Common myeloid progenitor, CD34-positive (primary cell): ENCODE results near the gene OTP.

Source experiments
- CTCF ChIA-PET: fragments of 350-600 bp; sonication (Branson Sonifier 250); formaldehyde crosslinking; loops from one replicate; lab custom pipeline; 2021; ENCODE audit warnings: antibody characterized with exemption; lab: Charles Lee
- POLR2A ChIA-PET: fragments of 350-600 bp; sonication (Branson Sonifier 250); formaldehyde crosslinking; loops from one replicate; lab custom pipeline; 2021; ENCODE audit warnings: antibody characterized with exemption; lab: Charles Lee
- DNase-seq, 3 donors: peaks; one replicate each; pipeline versions ENCODE4 v3.0.0 to v3.0.0-alpha.2; 2013
- H3K27ac ChIP-seq, 2 experiments: 1 replicate in 1 of 2; 2 replicates in 1 of 2; pipeline ENCODE4 v1.7.0; 2013; ENCODE audit warnings: inconsistent platforms in 2 of 2, low read length in 2 of 2, mild to moderate bottlenecking in 2 of 2, low read depth in 1 of 2, moderate library complexity in 1 of 2; ENCODE audit not compliant: severe bottlenecking in 2 of 2, insufficient read depth in 1 of 2, poor library complexity in 1 of 2
- H3K27me3 ChIP-seq, 5 experiments: replicated peaks in 2 of 5; 1 replicate in 3 of 5; 2 replicates in 2 of 5; pipeline versions ENCODE4 v1.6.1 to v1.7.0; 2013; ENCODE audit warnings: low read length in 4 of 5, mild to moderate bottlenecking in 2 of 5, moderate library complexity in 2 of 5, inconsistent platforms in 1 of 5; ENCODE audit not compliant: insufficient read depth in 5 of 5, control insufficient read depth in 4 of 5
- H3K36me3 ChIP-seq, 4 experiments: 1 replicate in 2 of 4; 2 replicates in 2 of 4; pipeline versions ENCODE4 v1.6.1 to v1.7.0; 2013; ENCODE audit warnings: low read length in 3 of 4, control low read depth in 1 of 4, mild to moderate bottlenecking in 1 of 4; ENCODE audit not compliant: control insufficient read depth in 4 of 4, insufficient read depth in 4 of 4
- H3K4me1 ChIP-seq, 4 experiments: 1 replicate in 3 of 4; 2 replicates in 1 of 4; pipeline versions ENCODE4 v1.6.1 to v1.7.1; 2013; ENCODE audit warnings: low read length in 3 of 4, mild to moderate bottlenecking in 3 of 4, control low read depth in 1 of 4, inconsistent platforms in 1 of 4, moderate library complexity in 1 of 4; ENCODE audit not compliant: control insufficient read depth in 4 of 4, insufficient read depth in 4 of 4; ENCODE audit errors: control extremely low read depth in 1 of 4
- H3K4me3 ChIP-seq, 7 experiments: 1 replicate in 4 of 7; 2 replicates in 3 of 7; pipeline versions ENCODE4 v1.5.1 to v1.7.0; 2013; ENCODE audit warnings: mild to moderate bottlenecking in 7 of 7, low read length in 6 of 7, moderate library complexity in 6 of 7, inconsistent platforms in 2 of 7, low read depth in 2 of 7, control low read depth in 1 of 7; ENCODE audit not compliant: insufficient read depth in 4 of 7, control insufficient read depth in 1 of 7; ENCODE audit errors: extremely low read depth in 1 of 7
- H3K9me3 ChIP-seq, 5 experiments: 1 replicate in 4 of 5; 2 replicates in 1 of 5; pipeline versions ENCODE4 v1.6.1 to v1.7.1; 2013; ENCODE audit warnings: low read length in 4 of 5, mild to moderate bottlenecking in 2 of 5, inconsistent platforms in 1 of 5, low read depth in 1 of 5, moderate library complexity in 1 of 5; ENCODE audit not compliant: control insufficient read depth in 4 of 5, insufficient read depth in 2 of 5; ENCODE audit errors: control extremely low read depth in 1 of 5
- WGBS: methylation state at CpG from one replicate; pipeline ENCODE4 v1.1.5; 2013; ENCODE audit not compliant: insufficient coverage; 5-methylcytosine and 5-hydroxymethylcytosine counted together

OTP gene

DNA sequence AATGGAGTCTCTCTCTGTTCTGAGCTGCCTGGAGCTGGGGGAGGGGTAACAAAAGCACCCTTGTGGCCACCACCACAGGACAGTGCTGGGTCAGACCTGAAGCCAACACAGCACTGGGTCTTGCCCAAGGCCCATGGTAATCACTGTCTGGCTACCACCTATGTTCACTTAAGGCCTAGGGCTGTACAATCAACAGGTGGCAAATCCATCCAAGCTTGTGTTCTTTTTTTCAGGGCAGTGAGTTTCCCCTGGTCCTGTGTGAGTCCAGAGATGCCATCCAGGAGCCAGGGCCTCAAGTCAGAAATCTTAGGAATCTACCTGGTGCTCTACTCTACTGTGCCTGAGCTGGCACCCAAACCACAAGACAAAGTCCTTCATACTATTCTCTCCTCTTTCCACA, 20.1 kb upstream of the OTP start:
- H3K4me1 ChIP-seq: no peaks in the 10 kb centered on the region
- no peak overlapping the region for H3K4me3 ChIP-seq
- peaks cover 0 to 1% (median 0%) of the 10 kb centered on the region in 5 experiments for H3K9me3 ChIP-seq
- CTCF ChIA-PET: no interaction called here
- H3K27ac ChIP-seq: no peak overlapping the region
- DNase-seq: no peak
- no peaks in the 10 kb centered on the region for H3K36me3 ChIP-seq
- POLR2A ChIA-PET: no interaction called here
- peaks cover 0 to 6% (median 2%) of the 10 kb centered on the region in 5 experiments for H3K27me3 ChIP-seq

DNA sequence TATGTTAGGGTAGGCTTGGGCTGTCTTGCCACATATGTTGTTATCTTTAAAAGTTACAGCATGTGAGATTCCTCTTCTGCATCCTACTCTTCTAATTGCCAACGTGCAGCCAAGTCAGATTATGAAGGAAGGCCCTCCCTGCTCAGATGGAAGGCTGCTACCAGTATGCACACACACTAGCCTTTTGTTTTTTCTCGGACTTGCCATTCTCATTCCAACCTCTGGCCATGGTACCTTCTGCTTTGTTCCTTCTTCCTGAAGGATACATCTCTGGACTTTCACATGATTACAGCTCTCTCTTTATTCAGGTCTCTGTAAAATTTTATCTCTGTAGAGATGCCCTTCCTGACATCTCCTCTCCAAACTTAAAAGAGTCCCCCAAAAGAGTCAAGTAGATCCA, 12.8 kb upstream of the OTP start:
- Histone ChIP-seq H3K9me3 (peaks cover 0 to 1% (median 0%) of the 10 kb centered on the region in 5 experiments), H3K27ac (no peak overlapping the region), H3K36me3 (no peaks in the 10 kb centered on the region), H3K27me3 (peaks cover 15 to 70% (median 27%) of the 10 kb centered on the region in 5 experiments), H3K4me3 (no peak overlapping the region), H3K4me1 (no peaks in the 10 kb centered on the region)
- ChIA-PET CTCF (interaction anchor here (1.2 kb wide), 1 partner anchor 12 kb away, joined by 5 read pairs; no protein-coding TSS in a partner anchor), POLR2A (no interaction called here)
- 65% methylated on average over 2 of the region's 2 CpGs for WGBS
- no peak for DNase-seq

DNA sequence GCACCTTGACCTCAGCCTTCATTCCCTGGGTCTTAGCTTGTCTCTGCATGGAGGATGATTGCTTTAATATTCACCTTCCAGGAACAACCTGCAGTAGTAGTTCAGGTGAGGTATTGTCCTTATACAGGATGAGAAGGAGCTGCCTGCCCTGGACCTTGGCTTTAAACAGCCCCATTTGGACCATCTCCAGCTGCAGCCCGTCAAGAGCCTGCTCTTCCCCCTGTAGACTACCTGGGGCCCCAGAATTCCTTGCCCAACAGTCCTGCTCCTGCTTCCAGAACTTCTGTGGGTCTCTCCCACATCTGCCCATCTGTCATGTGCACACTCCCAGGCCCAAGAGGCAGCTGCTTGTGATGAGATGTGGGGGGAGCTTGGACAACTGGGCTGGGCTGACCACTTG, 12.2 kb upstream of the OTP start:
- Histone ChIP-seq H3K27me3 (peaks cover 22 to 77% (median 33%) of the 10 kb centered on the region in 5 experiments), H3K36me3 (no peaks in the 10 kb centered on the region), H3K4me1 (peaks cover 0 to under 1% (median 0%) of the 10 kb centered on the region in 4 experiments), H3K27ac (no peak overlapping the region), H3K4me3 (no peak overlapping the region), H3K9me3 (peaks cover 0 to 1% (median 0%) of the 10 kb centered on the region in 5 experiments)
- POLR2A ChIA-PET: no interaction called here
- CTCF ChIA-PET: interaction anchor here (1.2 kb wide), 1 partner anchor 11 kb away, joined by 5 read pairs; no protein-coding TSS in a partner anchor
- DNase-seq: no peak
- 55% methylated on average over 1 of the region's 1 CpG for WGBS

DNA sequence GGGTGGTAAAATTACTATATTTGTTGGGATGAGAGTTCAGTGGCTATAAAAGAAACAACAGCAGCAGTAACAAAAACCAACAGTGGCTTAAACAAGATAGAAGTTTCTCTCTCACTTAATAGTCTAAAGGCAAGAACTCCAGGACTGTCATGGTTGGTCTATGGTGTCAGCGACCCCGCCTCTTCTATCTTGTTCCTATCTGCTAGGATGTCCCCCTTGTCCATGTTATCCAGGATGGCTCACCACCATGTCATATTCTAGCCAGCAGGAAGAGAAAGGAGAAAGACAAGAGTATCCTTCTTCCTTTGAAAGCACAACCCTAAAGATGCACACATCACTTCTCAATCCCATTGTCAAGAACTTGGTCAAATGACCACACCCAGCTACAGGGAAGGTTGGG, 11.3 kb upstream of the OTP start:
- POLR2A ChIA-PET: no interaction called here
- peaks cover 22 to 86% (median 34%) of the 10 kb centered on the region in 5 experiments for H3K27me3 ChIP-seq

GRCh38 chr5:77645995-77646639, 7.6 kb upstream of the OTP start:
- peak overlapping the region in 1 of 7 experiments; percentile 69 for H3K4me3 ChIP-seq
- WGBS: 78% methylated on average over 5 of the region's 11 CpGs
- H3K27me3 ChIP-seq: peaks cover 48 to 99% (median 66%) of the 10 kb centered on the region in 5 experiments
- ChIA-PET CTCF (interaction anchor here (0.9 to 1.9 kb wide), 7 partner anchors 10 to 492 kb away, joined by 3 to 4 read pairs (median 3); no protein-coding TSS in a partner anchor), POLR2A (no interaction called here)
- H3K36me3 ChIP-seq: no peaks in the 10 kb centered on the region
- H3K9me3 ChIP-seq: no peaks in the 10 kb centered on the region
- H3K4me1 ChIP-seq: peaks cover 0 to 10% (median 7%) of the 10 kb centered on the region in 4 experiments
- no peak overlapping the region for H3K27ac ChIP-seq
- DNase-seq: no peak

More for the DNA sequence above, 11.3 kb upstream of the OTP start:
- Histone ChIP-seq H3K36me3 (no peaks in the 10 kb centered on the region), H3K4me1 (peaks cover 0 to 6% (median 3%) of the 10 kb centered on the region in 4 experiments), H3K4me3 (no peak overlapping the region), H3K9me3 (peaks cover 0 to 1% (median 0%) of the 10 kb centered on the region in 5 experiments), H3K27ac (no peak overlapping the region)
- no peak for DNase-seq
- WGBS: 87% methylated on average over 2 of the region's 2 CpGs
- CTCF ChIA-PET: interaction anchor here (1.2 kb wide), 1 partner anchor 10 kb away, joined by 5 read pairs; no protein-coding TSS in a partner anchor

GRCh38 chr5:77645158-77645994, 6.9 kb upstream of the OTP start:
- H3K27me3 ChIP-seq: peaks cover 47 to 99% (median 72%) of the 10 kb centered on the region in 5 experiments
- H3K4me3 ChIP-seq: peak overlapping the region in 5 of 7 experiments; percentile 12 to 69 (median 42)
- DNase-seq: peak in 1 of 3 donors; percentile 60
- H3K9me3 ChIP-seq: no peaks in the 10 kb centered on the region
- no peaks in the 10 kb centered on the region for H3K36me3 ChIP-seq
- ChIA-PET POLR2A (no interaction called here), CTCF (interaction anchor here (1.2 to 1.9 kb wide), 4 partner anchors 9 to 492 kb away, joined by 3 to 4 read pairs (median 3); no protein-coding TSS in a partner anchor)
- under 1% methylated on average over 45 of the region's 80 CpGs for WGBS
- H3K27ac ChIP-seq: no peak overlapping the region
- peaks cover 0 to 14% (median 8%) of the 10 kb centered on the region in 4 experiments for H3K4me1 ChIP-seq
